GM21515 (cell line): ENCODE results near the gene ZNF358.
A peak's percentile ranks its signal among the peaks of the same experiment; 100 is the strongest.

ENCODE experiments used
- ATAC-seq: cut with Tn5 transposase; IDR thresholded peaks from one replicate; pipeline ENCODE4 v1.9.1; 2021; ENCODE audit not compliant: unreplicated experiment

The ZNF358 gene

GRCh38 chr19:7519361-7520130 lies 3.6 kb downstream of the ZNF358 start:
- no peak for ATAC-seq

- no peak for ATAC-seq
Observed at GRCh38 chr19:7520131-7521051, 4.5 kb downstream of the ZNF358 start.

- no peak for ATAC-seq
Observed at GRCh38 chr19:7521551-7522071, 5.7 kb downstream of the ZNF358 start.

- ATAC-seq: peak; percentile 65
Observed at GRCh38 chr19:7522072-7522922, 6.4 kb downstream of the ZNF358 start, which contains the start of gene MCOLN1. Gene MCOLN1, plus strand, starts transcription at chr19:7522624. Its CDS starts 127 bp downstream, at chr19:7522751.

GRCh38 chr19:7522923-7523667 lies 7.2 kb downstream of the ZNF358 start:
- ATAC-seq: no peak

GRCh38 chr19:7524523-7524922 lies 8.6 kb downstream of the ZNF358 start:
- ATAC-seq: no peak

GRCh38 chr19:7524992-7525739 lies 9.3 kb downstream of the ZNF358 start:
- no peak for ATAC-seq

GRCh38 chr19:7526059-7526929 lies 10.4 kb downstream of the ZNF358 start:
- ATAC-seq: no peak

GRCh38 chr19:7527516-7528191 lies 11.8 kb downstream of the ZNF358 start:
- ATAC-seq: no peak

- no peak for ATAC-seq
Observed at GRCh38 chr19:7528192-7528519, 12.3 kb downstream of the ZNF358 start.

GRCh38 chr19:7528522-7529245 lies 12.8 kb downstream of the ZNF358 start:
- no peak for ATAC-seq

- no peak for ATAC-seq
Observed at GRCh38 chr19:7529246-7529600, 13.3 kb downstream of the ZNF358 start.

- no peak for ATAC-seq
Observed at GRCh38 chr19:7529610-7530490, 13.9 kb downstream of the ZNF358 start.

GRCh38 chr19:7533281-7533885 lies 17.5 kb downstream of the ZNF358 start:
- no peak for ATAC-seq

GRCh38 chr19:7533925-7534480 lies 18.1 kb downstream of the ZNF358 start:
- ATAC-seq: no peak
